Measurements from ENCODE around the gene HS1BP3. TPM values are rescaled to one million over a fixed set of nuclear protein-coding genes. Genes with fewer than 3 reads are reported as not detected.

HS1BP3 gene
- total and polyA plus RNA-seq, 2 of the 4 experiments (the other 2 are of a cell fraction) = 9.0 to 14.8 TPM

GRCh38 chr2:20623241-20623640 lies 27.7 kb downstream of the HS1BP3 start:
- H3K9me3 ChIP-seq (ENCODE audit: control insufficient read depth, insufficient read depth, low read length) = no peaks in the 10 kb centered on the region
- H2BK20ac ChIP-seq (ENCODE audit: low read depth, low read length) = no peak overlapping the region
- H4K20me1 ChIP-seq (ENCODE audit: insufficient read depth, low read length) = no peaks in the 10 kb centered on the region
- in situ Hi-C loops (cut with MboI; ENCODE audit: low sequenced_read_pairs) (no loop called here), dilution Hi-C loops (cut with HindIII; ENCODE audit: low sequenced_read_pairs, unreplicated experiment) (no loop called here), intact Hi-C loops (cut with micrococcal nuclease) (no loop called here)
- no peak overlapping the region for H2BK5ac ChIP-seq (ENCODE audit: low read depth, low read length, poor library complexity, severe bottlenecking)
- DNase-seq (no peak), ATAC-seq (ENCODE audit: low read depth) (no peak)
- H3K4ac ChIP-seq (ENCODE audit: low read depth, low read length) = no peak overlapping the region
- H2AK9ac ChIP-seq (replicated peaks; ENCODE audit: low read depth, low read length, poor library complexity) = peak overlapping the region; percentile 18
- no peak overlapping the region for H4K91ac ChIP-seq (ENCODE audit: insufficient read depth, low read depth, low read length)
- H2AFZ ChIP-seq (replicated peaks; ENCODE audit: low read length, poor library complexity) = no peak overlapping the region
- H4K5ac ChIP-seq (ENCODE audit: low read depth, low read length) = no peak overlapping the region
- no peak overlapping the region for H3K4me2 ChIP-seq (ENCODE audit: low read depth, low read length)
- peaks cover 0 to 4% of the 10 kb centered on the region in 2 experiments; a peak in 1 of 4 replicates for H3K79me1 ChIP-seq (ENCODE audit: low read depth in 1 of 2, low read length in 2 of 2)
- TF ChIP-seq FOS (IDR thresholded peaks at IDR 0.05; ENCODE audit: low read depth, low read length) (no peak), USF2 (IDR thresholded peaks at IDR 0.05; ENCODE audit: low read depth, low read length) (no peak), RAD21 (IDR thresholded peaks at IDR 0.05; ENCODE audit: low read length) (no peak), CTCF (conservative IDR thresholded peaks at IDR 0.05; ENCODE audit: low read depth, low read length) (no peak)
- H3K23ac ChIP-seq (ENCODE audit: low read depth, low read length) = no peak overlapping the region
- H3K9me1 ChIP-seq (ENCODE audit: insufficient read depth, low read length) = peaks cover 10% of the 10 kb centered on the region; the same call in 1 of the 2 replicates
- no peak overlapping the region for H3K14ac ChIP-seq (replicated peaks; ENCODE audit: low read depth, low read length)
- WGBS, 2 experiments (ENCODE audit: extremely low coverage in 2 of 2, insufficient read length in 1 of 2) = 48% methylated on average over 3 of the region's 10 CpGs; no CpG with 5 or more reads in 1 of the 2 experiments
- no peak overlapping the region for H3K9ac ChIP-seq (ENCODE audit: low read depth, low read length)
- H3K4me1 ChIP-seq (ENCODE audit: control insufficient read depth, insufficient read depth, low read length) = peaks cover 8% of the 10 kb centered on the region
- no peak overlapping the region for H3K18ac ChIP-seq (ENCODE audit: low read depth, low read length)
- no TSS peak for BruUV-seq (replicated peaks)
- no peak overlapping the region for H2BK15ac ChIP-seq (ENCODE audit: low read depth, low read length)
- H3K27ac ChIP-seq (ENCODE audit: insufficient read depth, low read length) = no peak overlapping the region
- peaks cover 35% of the 10 kb centered on the region for H3K36me3 ChIP-seq (ENCODE audit: control insufficient read depth, insufficient read depth, low read length)
- POLR2A ChIA-PET (ENCODE audit: unreplicated experiment) = no interaction called here
- no peak overlapping the region for H4K8ac ChIP-seq (ENCODE audit: low read depth in 2 of 2, low read length in 2 of 2)
- H2AK5ac ChIP-seq (ENCODE audit: low read depth, low read length) = no peak overlapping the region
- no peaks in the 10 kb centered on the region for H3K27me3 ChIP-seq (ENCODE audit: control insufficient read depth, insufficient read depth, low read length)
- H3K56ac ChIP-seq (ENCODE audit: extremely low read depth, insufficient read depth, low read length) = no peak overlapping the region
- CTCF ChIA-PET = no interaction called here
- H3K4me3 ChIP-seq (ENCODE audit: insufficient read depth, low read depth, low read length) = no peak overlapping the region
- H2BK120ac ChIP-seq (ENCODE audit: low read depth, low read length) = no peak overlapping the region
